PC-9 (cell line): Measurements from ENCODE around the gene FRMPD2.

Source experiments
- EZH2 ChIP-seq: fragments of 200-600 bp; sonication (generic); IDR thresholded peaks from 2 replicates; pipeline ENCODE4 v1.8.0; 2017; ENCODE audit warnings: antibody characterized with exemption, low read depth
- TF ChIP-seq, protein P1 (sequence below): fragments of 200-600 bp; sonication (generic); conservative IDR thresholded peaks from 2 replicates; pipeline ENCODE4 v1.6.1; 2017; ENCODE audit warnings: mixed run types, antibody characterized with exemption, mild to moderate bottlenecking, moderate library complexity

DNA sequence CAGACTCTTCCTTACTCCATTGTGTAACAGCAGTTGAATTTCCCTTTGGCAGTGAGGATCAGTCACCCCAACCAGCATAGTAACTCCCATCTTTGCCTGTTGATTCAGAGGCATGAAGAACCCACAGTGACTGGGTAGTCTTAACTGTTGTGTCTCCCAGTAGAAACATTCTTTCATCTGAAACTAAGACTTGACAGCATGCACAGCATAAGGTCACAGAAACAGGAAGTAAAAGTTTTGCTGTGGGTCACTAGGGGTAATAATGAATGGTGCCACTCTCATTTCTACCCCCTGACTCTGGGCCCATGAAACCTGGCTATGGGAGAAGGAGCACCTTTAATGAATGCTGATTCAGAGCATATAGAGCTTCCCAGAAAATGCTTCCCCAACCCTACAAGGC, 8.3 kb upstream of the FRMPD2 start:
- TF ChIP-seq, protein P1, sequence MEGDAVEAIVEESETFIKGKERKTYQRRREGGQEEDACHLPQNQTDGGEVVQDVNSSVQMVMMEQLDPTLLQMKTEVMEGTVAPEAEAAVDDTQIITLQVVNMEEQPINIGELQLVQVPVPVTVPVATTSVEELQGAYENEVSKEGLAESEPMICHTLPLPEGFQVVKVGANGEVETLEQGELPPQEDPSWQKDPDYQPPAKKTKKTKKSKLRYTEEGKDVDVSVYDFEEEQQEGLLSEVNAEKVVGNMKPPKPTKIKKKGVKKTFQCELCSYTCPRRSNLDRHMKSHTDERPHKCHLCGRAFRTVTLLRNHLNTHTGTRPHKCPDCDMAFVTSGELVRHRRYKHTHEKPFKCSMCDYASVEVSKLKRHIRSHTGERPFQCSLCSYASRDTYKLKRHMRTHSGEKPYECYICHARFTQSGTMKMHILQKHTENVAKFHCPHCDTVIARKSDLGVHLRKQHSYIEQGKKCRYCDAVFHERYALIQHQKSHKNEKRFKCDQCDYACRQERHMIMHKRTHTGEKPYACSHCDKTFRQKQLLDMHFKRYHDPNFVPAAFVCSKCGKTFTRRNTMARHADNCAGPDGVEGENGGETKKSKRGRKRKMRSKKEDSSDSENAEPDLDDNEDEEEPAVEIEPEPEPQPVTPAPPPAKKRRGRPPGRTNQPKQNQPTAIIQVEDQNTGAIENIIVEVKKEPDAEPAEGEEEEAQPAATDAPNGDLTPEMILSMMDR, result no peak
- no peak for TF ChIP-seq EZH2
